PC-3 (cell line): ENCODE results near the gene TAGLN2.

Source experiments
- EZH2 ChIP-seq: fragments of 300-600 bp; sonication (generic); IDR thresholded peaks from one replicate; pipeline ENCODE4 v1.6.1; 2017; ENCODE audit warnings: antibody characterized with exemption, mild to moderate bottlenecking, low read length; ENCODE audit not compliant: unreplicated experiment
- EZH2phosphoT487 ChIP-seq: fragments of 300-600 bp; sonication (generic); IDR thresholded peaks from 2 replicates; pipeline ENCODE4 v1.6.1; 2018; ENCODE audit warnings: mild to moderate bottlenecking, antibody characterized with exemption, low read length, borderline replicate concordance
- TF ChIP-seq, protein P1 (sequence below): fragments of 300-600 bp; sonication (generic); conservative IDR thresholded peaks from 2 replicates; pipeline ENCODE4 v1.5.1; 2017; ENCODE audit warnings: antibody characterized with exemption, low read depth, mild to moderate bottlenecking, low read length

DNA sequence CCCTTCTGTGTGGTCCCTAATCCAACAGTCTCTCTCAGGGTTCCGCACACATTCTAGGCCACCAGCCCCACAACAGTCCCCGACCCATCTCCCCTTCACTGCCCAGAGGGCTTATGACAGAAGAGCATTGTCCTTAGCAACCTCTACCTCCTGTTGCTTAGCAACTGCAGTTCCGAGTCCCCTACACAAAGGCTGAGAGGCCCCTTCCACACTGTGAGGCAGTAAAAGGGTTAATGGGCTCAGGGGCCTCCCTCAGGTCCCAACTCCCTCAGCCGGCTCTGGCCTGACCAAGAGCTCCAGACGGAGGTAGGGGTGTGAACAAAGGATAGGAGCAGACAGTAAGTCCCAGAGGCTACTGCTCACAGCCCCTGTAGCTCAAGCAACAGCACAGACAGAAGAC lies 15.8 kb upstream of the TAGLN2 start:
- TF ChIP-seq, protein P1, sequence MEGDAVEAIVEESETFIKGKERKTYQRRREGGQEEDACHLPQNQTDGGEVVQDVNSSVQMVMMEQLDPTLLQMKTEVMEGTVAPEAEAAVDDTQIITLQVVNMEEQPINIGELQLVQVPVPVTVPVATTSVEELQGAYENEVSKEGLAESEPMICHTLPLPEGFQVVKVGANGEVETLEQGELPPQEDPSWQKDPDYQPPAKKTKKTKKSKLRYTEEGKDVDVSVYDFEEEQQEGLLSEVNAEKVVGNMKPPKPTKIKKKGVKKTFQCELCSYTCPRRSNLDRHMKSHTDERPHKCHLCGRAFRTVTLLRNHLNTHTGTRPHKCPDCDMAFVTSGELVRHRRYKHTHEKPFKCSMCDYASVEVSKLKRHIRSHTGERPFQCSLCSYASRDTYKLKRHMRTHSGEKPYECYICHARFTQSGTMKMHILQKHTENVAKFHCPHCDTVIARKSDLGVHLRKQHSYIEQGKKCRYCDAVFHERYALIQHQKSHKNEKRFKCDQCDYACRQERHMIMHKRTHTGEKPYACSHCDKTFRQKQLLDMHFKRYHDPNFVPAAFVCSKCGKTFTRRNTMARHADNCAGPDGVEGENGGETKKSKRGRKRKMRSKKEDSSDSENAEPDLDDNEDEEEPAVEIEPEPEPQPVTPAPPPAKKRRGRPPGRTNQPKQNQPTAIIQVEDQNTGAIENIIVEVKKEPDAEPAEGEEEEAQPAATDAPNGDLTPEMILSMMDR, result no peak
- TF ChIP-seq EZH2phosphoT487 (no peak), EZH2 (no peak)
